Activated CD8-positive, alpha-beta memory T cell treated with anti-CD3 and anti-CD28 coated beads for 36 hours (primary cell): Measurements from ENCODE around the gene PDE3B. TPM values are rescaled to one million over a fixed set of nuclear protein-coding genes. Genes with fewer than 3 reads are reported as not detected.
"Not testable (repeated sequence)": the region's sequence is repeated elsewhere in the genome, so short reads cannot be mapped to it uniquely, and the experiment has no call there.

Source experiments
- CTCF ChIA-PET: fragments of 350-600 bp; sonication (Branson Sonifier 250); formaldehyde crosslinking; loops from one replicate; lab custom pipeline; 2021; ENCODE audit warnings: antibody characterized with exemption; lab: Charles Lee
- POLR2A ChIA-PET: fragments of 350-600 bp; sonication (Branson Sonifier 250); formaldehyde crosslinking; loops from one replicate; lab custom pipeline; 2021; ENCODE audit warnings: antibody characterized with exemption; lab: Charles Lee
- total RNA-seq, 2 experiments: library from RNA; stranded (reverse); gene quantifications; one replicate each; pipeline ENCODE4 v1.2.3, GENCODE V29; 2021

Gene PDE3B
- total RNA-seq, 2 experiments from 2014 or later, result 38.7 to 39.1 TPM

- POLR2A ChIA-PET, result no interaction called here
- CTCF ChIA-PET, result no interaction called here
Observed at GRCh38 chr11:14842002-14842401, 198.4 kb downstream of the PDE3B start.

DNA sequence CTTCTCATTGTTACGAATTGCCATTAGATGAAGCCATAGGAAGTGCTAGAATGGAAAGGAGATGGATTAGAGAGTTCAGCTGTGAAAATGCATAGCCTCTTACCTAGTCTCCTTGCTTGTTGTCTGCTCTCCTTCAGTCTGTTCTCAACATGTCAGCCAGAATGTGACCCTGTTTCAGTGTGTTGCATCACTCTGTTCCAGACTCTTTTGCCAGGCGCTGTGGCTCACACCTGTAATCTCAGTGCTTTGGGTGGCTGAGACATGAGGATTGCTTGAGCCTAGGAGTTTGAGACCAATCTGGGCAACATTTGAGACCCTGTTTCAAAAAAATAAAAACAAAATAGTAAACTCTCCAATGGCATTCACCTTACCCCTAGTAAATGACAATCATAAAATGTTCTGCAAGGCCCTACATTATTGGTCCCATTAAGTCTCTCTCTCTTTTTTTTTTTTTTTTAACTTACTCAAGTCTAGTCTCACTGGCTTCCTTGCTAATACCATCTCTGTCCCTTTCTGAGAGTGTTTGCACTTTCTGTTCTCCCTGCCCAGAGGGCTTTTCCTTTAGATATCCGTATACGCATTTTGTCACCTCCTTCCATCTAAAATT lies 209.1 kb downstream of the PDE3B start:
- ChIA-PET POLR2A (no interaction called here), CTCF (no interaction called here)

GRCh38 chr11:14854057-14854456 lies 210.5 kb downstream of the PDE3B start:
- POLR2A ChIA-PET, result no interaction called here
- CTCF ChIA-PET, result interaction anchor here (0.6 to 0.7 kb wide), 2 partner anchors 153 to 1431 kb away, joined by 3 read pairs; no protein-coding TSS in a partner anchor

GRCh38 chr11:14855890-14856289 lies 212.3 kb downstream of the PDE3B start:
- ChIA-PET CTCF (no interaction called here), POLR2A (no interaction called here)

DNA sequence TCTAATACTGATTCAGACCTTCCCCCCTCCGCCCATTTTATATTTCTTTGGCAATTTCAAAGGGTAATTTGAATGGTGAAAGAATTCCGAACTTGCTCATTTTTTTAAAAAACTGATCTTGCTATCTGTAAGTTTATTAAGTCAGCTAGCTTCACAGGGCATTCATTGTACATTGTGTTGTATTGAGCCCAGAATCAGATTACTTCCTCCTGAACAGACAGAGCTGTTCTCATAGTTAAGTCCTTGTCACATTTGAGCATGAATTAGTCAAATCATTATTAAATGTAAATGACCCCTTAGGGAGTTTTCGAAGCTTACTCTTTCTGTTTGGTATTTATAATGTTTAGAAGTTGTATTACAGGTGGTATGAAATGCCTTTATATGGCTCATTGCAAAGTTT lies 214.0 kb downstream of the PDE3B start:
- CTCF ChIA-PET, result no interaction called here
- POLR2A ChIA-PET, result no interaction called here

GRCh38 chr11:14858404-14858803 lies 214.8 kb downstream of the PDE3B start:
- CTCF ChIA-PET, result no interaction called here

GRCh38 chr11:14860511-14860910 lies 216.9 kb downstream of the PDE3B start:
- CTCF ChIA-PET, result interaction anchor here (1.7 kb wide), 1 partner anchor 48 kb away, joined by 4 read pairs; no protein-coding TSS in a partner anchor
- POLR2A ChIA-PET, result no interaction called here

More at GRCh38 chr11:14858404-14858803, 214.8 kb downstream of the PDE3B start:
- POLR2A ChIA-PET, result no interaction called here

- ChIA-PET CTCF (interaction anchor here (1.7 kb wide), 1 partner anchor 47 kb away, joined by 4 read pairs; no protein-coding TSS in a partner anchor), POLR2A (no interaction called here)
Observed at GRCh38 chr11:14861680-14862079, 218.1 kb downstream of the PDE3B start.

DNA sequence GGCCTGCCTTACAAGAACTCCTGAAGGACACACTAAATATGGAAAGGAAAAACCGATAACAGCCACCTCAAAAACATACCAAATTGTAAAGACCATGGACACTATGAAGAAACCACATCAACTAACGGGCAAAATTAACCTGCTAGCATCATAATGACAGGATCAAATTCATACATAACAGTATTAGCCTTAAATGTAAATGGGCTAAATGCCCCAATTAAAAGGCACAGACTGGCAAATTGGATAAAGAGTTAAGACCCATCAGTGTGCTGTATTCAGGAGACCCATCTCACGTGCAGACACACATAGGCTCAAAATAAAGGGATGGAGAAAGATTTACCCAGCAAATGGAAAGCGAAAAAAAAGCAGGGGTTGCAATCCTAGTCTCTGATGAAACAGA lies 220.2 kb downstream of the PDE3B start:
- CTCF ChIA-PET, result interaction anchor here (0.6 kb wide), 1 partner anchor 57 kb away, joined by 3 read pairs; no protein-coding TSS in a partner anchor
- POLR2A ChIA-PET, result not testable (repeated sequence)

DNA sequence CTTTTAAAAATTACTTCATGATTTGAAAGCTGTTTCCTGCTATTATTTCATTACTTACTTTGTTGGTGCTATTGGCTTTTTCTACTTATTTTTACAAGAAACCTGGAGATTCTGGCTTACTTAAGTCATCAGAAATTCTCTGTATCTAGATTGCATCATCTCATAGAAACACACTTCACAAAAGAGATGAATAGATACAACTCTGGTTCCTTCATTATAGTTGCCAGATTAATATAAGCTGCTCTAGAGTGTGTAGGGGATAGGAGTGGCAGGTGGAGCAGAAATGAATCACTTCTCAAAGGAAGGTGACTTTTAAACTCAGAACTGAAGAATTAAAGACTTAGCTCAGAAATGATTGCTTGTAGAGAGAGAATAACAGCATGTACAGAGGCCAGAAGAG lies 228.4 kb downstream of the PDE3B start:
- POLR2A ChIA-PET, result no interaction called here

DNA sequence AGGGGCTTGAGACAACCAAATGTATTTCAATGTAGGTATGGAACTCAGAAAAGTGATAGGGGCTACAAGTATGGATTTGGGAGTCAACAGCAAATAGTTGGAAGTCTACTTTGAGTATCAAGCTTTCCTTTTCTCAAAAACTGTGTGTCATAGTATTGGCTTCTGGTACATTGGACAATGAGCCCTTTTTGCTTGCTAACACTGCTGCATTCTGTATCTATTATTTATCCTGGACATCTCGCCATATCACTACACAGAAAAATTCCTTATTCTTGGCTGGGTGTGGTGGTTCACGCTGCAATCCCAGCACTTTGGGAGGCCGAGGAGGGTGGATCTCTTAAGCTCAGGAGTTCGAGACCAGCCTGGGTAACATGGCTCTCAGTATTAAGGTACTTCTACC lies 230.0 kb downstream of the PDE3B start:
- POLR2A ChIA-PET, result no interaction called here
- CTCF ChIA-PET, result no interaction called here

More for the DNA sequence above, 228.4 kb downstream of the PDE3B start:
- CTCF ChIA-PET, result no interaction called here

DNA sequence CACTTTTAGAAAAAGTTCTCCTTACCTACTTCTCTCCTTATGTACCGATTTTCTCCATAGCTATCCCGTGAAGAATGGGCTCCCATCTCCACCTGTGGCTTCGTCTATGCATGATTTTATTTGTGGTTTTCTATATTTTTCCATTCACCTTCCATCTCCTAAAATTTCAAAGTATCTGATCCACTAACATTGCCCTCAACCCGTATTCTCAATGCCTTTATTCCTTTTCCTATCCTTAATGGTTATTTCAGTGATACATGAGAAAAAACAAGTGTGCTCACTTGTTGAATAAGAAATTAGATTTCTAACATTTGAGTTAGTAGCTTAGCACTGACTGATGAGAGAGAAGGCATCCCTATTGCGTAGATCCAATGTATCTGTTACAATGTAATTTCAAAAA lies 231.6 kb downstream of the PDE3B start:
- CTCF ChIA-PET, result no interaction called here

GRCh38 chr11:14881576-14882193 lies 238.1 kb downstream of the PDE3B start:
- POLR2A ChIA-PET, result no interaction called here
- CTCF ChIA-PET, result no interaction called here

More for the DNA sequence above, 231.6 kb downstream of the PDE3B start:
- POLR2A ChIA-PET, result no interaction called here

GRCh38 chr11:14882196-14882595 lies 238.6 kb downstream of the PDE3B start:
- ChIA-PET POLR2A (no interaction called here), CTCF (no interaction called here)

DNA sequence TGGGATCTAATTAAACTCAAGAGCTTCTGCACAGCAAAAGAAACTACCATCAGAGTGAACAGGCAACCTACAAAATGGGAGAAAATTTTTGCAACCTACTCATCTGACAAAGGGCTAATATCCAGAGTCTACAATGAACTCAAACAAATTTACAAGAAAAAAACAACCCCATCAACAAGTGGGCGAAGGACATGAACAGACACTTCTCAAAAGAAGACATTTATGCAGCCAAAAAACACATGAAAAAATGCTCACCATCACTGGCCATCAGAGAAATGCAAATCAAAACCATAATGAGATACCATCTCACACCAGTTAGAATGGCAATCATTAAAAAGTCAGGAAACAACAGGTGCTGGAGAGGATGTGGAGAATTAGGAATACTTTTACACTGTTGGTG lies 240.1 kb downstream of the PDE3B start:
- CTCF ChIA-PET, POLR2A ChIA-PET: not testable (repeated sequence)

DNA sequence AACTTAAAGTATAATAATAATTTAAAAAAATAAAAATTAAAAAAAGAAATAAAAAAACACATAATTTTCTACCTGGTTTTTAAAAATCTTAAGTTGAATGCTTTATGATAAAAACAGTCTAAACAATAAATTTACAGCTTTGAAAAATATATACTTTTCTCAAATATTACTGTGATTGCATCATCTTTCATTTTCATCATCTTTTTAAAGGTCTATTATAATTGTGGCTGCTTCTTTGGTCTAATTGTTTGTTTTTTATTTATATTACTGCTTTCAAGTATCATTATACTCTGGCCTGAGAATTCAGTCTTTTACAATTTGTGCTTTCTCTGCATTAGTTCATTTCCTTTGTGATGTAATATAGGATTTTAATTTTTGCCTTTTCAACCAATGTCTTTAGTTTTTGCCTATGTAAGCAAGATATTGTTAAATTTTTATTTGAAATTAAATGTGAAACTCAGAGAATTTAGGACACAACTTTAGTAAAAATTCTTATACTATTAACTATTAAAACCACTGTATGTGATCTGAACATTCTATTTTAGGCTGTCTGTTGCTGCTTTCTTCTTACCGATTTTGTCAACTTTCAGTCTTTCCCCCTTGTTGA lies 241.2 kb downstream of the PDE3B start:
- ChIA-PET CTCF (no interaction called here), POLR2A (no interaction called here)

DNA sequence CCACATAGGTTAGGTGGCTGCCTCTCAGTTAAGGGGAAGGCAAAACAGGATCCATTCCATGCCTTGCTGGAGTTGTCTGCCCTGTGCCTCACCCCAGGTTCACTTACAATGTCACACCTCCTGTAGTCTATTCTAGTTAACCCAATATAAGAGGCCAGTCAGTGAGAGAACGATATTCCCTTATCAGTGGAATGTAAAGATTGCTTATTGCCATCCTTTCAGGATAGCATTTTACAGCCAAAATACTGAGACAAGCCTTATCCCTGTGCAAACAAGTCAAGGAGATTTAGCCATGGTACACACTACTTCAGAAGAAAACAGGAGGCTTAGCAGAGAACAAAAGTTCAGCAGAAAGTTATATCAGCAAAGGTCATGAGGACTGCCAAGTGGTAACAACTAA lies 242.9 kb downstream of the PDE3B start:
- ChIA-PET CTCF (no interaction called here), POLR2A (no interaction called here)

- ChIA-PET CTCF (interaction anchor here (0.6 to 5.3 kb wide), 8 partner anchors 13 to 371 kb away, joined by 3 to 28 read pairs (median 5); partner anchors contain the start of genes PDE3B and PSMA1), POLR2A (interaction anchor here (1.0 to 1.5 kb wide), 5 partner anchors 14 to 371 kb away, joined by 4 to 7 read pairs (median 6); partner anchors contain the start of gene PSMA1)
Observed at GRCh38 chr11:14891143-14892035, 247.8 kb downstream of the PDE3B start.

- POLR2A ChIA-PET, result interaction anchor here (1.0 to 1.5 kb wide), 5 partner anchors 13 to 372 kb away, joined by 4 to 7 read pairs (median 6); partner anchors contain the start of gene PSMA1
- CTCF ChIA-PET, result interaction anchor here (0.6 to 5.3 kb wide), 7 partner anchors 13 to 372 kb away, joined by 3 to 28 read pairs (median 6); partner anchors contain the start of genes PDE3B and PSMA1
Observed at GRCh38 chr11:14892036-14892556, 248.5 kb downstream of the PDE3B start, which contains the start of gene CYP2R1. CYP2R1 (minus strand) TSS chr11:14892231; CDS start chr11:14892205, 26 bp downstream.
